H1 (cell line): Measurements from ENCODE around the gene POLR1C. TPM values are rescaled to one million over a fixed set of nuclear protein-coding genes. Genes with fewer than 3 reads are reported as not detected.

Experiments used
- JUN ChIP-seq: IDR thresholded peaks from 2 replicates; pipeline ENCODE4 v1.6.1; 2011; ENCODE audit warnings: low read depth, mild to moderate bottlenecking, improper control_type of control experiment, low read length
- TEAD4 ChIP-seq: IDR thresholded peaks from 2 replicates; pipeline ENCODE4 v1.6.1; 2012; ENCODE audit warnings: low read depth, low read length, inconsistent platforms, mixed read lengths
- polyA plus RNA-seq, 7 experiments: library from polyadenylated mRNA; depleted of rRNA in 3 of 7; stranded (reverse) in 5 of 7; unstranded in 2 of 7; fragments of >200 nt in 5 of 7; fragments of 200-250 nt in 2 of 7; gene quantifications; 1 replicate in 5 of 7; 2 replicates in 1 of 7; 4 replicates in 1 of 7; pipeline versions ENCODE4 v1.2.1 to v1.2.3, GENCODE V29; 2011 to 2013; ENCODE audit warnings: missing spikeins in 2 of 7, mixed read lengths in 2 of 7
- total RNA-seq: library from RNA; stranded (reverse); fragmentation: NEBNext Ultra II Directional; extraction: Animal tissue kit (Norgen Biotek cat#: 25700); gene quantifications from 2 replicates; pipeline ENCODE4 v1.2.1, GENCODE V29; 2021
- TF ChIP-seq, protein P1 (sequence below): fragments of 300-600 bp; sonication (generic); IDR thresholded peaks from 2 replicates; pipeline ENCODE4 v1.7.1; 2012; ENCODE audit warnings: low read length, moderate library complexity, mild to moderate bottlenecking, inconsistent platforms; ENCODE audit not compliant: insufficient replicate concordance

Gene POLR1C
- total and polyA plus RNA-seq, 2 of the 8 experiments (the other 6 are each of a cell fraction or from before 2014, with no cell fraction given): 42.9 to 49.6 TPM

- TF ChIP-seq, protein P1, sequence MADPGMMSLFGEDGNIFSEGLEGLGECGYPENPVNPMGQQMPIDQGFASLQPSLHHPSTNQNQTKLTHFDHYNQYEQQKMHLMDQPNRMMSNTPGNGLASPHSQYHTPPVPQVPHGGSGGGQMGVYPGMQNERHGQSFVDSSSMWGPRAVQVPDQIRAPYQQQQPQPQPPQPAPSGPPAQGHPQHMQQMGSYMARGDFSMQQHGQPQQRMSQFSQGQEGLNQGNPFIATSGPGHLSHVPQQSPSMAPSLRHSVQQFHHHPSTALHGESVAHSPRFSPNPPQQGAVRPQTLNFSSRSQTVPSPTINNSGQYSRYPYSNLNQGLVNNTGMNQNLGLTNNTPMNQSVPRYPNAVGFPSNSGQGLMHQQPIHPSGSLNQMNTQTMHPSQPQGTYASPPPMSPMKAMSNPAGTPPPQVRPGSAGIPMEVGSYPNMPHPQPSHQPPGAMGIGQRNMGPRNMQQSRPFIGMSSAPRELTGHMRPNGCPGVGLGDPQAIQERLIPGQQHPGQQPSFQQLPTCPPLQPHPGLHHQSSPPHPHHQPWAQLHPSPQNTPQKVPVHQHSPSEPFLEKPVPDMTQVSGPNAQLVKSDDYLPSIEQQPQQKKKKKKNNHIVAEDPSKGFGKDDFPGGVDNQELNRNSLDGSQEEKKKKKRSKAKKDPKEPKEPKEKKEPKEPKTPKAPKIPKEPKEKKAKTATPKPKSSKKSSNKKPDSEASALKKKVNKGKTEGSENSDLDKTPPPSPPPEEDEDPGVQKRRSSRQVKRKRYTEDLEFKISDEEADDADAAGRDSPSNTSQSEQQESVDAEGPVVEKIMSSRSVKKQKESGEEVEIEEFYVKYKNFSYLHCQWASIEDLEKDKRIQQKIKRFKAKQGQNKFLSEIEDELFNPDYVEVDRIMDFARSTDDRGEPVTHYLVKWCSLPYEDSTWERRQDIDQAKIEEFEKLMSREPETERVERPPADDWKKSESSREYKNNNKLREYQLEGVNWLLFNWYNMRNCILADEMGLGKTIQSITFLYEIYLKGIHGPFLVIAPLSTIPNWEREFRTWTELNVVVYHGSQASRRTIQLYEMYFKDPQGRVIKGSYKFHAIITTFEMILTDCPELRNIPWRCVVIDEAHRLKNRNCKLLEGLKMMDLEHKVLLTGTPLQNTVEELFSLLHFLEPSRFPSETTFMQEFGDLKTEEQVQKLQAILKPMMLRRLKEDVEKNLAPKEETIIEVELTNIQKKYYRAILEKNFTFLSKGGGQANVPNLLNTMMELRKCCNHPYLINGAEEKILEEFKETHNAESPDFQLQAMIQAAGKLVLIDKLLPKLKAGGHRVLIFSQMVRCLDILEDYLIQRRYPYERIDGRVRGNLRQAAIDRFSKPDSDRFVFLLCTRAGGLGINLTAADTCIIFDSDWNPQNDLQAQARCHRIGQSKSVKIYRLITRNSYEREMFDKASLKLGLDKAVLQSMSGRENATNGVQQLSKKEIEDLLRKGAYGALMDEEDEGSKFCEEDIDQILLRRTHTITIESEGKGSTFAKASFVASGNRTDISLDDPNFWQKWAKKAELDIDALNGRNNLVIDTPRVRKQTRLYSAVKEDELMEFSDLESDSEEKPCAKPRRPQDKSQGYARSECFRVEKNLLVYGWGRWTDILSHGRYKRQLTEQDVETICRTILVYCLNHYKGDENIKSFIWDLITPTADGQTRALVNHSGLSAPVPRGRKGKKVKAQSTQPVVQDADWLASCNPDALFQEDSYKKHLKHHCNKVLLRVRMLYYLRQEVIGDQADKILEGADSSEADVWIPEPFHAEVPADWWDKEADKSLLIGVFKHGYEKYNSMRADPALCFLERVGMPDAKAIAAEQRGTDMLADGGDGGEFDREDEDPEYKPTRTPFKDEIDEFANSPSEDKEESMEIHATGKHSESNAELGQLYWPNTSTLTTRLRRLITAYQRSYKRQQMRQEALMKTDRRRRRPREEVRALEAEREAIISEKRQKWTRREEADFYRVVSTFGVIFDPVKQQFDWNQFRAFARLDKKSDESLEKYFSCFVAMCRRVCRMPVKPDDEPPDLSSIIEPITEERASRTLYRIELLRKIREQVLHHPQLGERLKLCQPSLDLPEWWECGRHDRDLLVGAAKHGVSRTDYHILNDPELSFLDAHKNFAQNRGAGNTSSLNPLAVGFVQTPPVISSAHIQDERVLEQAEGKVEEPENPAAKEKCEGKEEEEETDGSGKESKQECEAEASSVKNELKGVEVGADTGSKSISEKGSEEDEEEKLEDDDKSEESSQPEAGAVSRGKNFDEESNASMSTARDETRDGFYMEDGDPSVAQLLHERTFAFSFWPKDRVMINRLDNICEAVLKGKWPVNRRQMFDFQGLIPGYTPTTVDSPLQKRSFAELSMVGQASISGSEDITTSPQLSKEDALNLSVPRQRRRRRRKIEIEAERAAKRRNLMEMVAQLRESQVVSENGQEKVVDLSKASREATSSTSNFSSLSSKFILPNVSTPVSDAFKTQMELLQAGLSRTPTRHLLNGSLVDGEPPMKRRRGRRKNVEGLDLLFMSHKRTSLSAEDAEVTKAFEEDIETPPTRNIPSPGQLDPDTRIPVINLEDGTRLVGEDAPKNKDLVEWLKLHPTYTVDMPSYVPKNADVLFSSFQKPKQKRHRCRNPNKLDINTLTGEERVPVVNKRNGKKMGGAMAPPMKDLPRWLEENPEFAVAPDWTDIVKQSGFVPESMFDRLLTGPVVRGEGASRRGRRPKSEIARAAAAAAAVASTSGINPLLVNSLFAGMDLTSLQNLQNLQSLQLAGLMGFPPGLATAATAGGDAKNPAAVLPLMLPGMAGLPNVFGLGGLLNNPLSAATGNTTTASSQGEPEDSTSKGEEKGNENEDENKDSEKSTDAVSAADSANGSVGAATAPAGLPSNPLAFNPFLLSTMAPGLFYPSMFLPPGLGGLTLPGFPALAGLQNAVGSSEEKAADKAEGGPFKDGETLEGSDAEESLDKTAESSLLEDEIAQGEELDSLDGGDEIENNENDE: no peak
- TF ChIP-seq JUN (no peak), TEAD4 (no peak)
Observed at GRCh38 chr6:43524483-43524961, 7.6 kb downstream of the POLR1C start (continued).
